GM12878 (cell line): Measurements from ENCODE around the gene IPPK. TPM values are rescaled to one million over a fixed set of nuclear protein-coding genes. Genes with fewer than 3 reads are reported as not detected.
A peak's percentile ranks its signal among the peaks of the same experiment; 100 is the strongest.

Source experiments
- ATAC-seq: fragments of 200-7000 bp; cut with Tn5 transposase; 3 replicates; pipeline ENCODE4 v1.9.1; 2020; ENCODE audit warnings: mild to moderate bottlenecking, moderate library complexity
- BruUV-seq: library from RNA; stranded (reverse); fragments of 400-500 nt; replicated peaks from 2 replicates; lab custom pipeline; 2021; lab: Mats Ljungman, UMichigan
- CTCF ChIA-PET: fragments of 300-600 bp; sonication (Branson Sonifier 250); formaldehyde crosslinking; extraction: SDS; loops from one replicate; lab custom pipeline; 2021; ENCODE audit warnings: inconsistent platforms; lab: Yijun Ruan, JAX
- POLR2A ChIA-PET: fragments of 350-600 bp; formaldehyde crosslinking; extraction: SDS; loops from one replicate; lab custom pipeline; 2021; ENCODE audit warnings: inconsistent platforms; lab: Charles Lee
- RAD21 ChIA-PET: fragments of 300-600 bp; sonication (Branson Sonifier 250); formaldehyde crosslinking; loops from one replicate; lab custom pipeline; 2023; ENCODE audit warnings: antibody characterized with exemption; ENCODE audit not compliant: unreplicated experiment; lab: Charles Lee
- SMC1A ChIA-PET: fragments of 300-600 bp; sonication (Branson Sonifier 250); formaldehyde crosslinking; loops from one replicate; lab custom pipeline; 2023; ENCODE audit not compliant: unreplicated experiment, uncharacterized antibody; lab: Charles Lee
- DNase-seq: peaks from one replicate; pipeline ENCODE4 v3.0.0-alpha.2; 2011; ENCODE audit warnings: low read depth, low spot score
- FAIRE-seq: peaks from 3 replicates; lab custom pipeline; 2011; peaks lifted over from hg19 to GRCh38; lab: Jason Lieb, UNC
- H2AFZ ChIP-seq: 2 replicates; pipeline ENCODE4 v1.6.0; 2011; ENCODE audit warnings: low read depth, low read length, control low read depth; ENCODE audit not compliant: control insufficient read depth
- H3K27ac ChIP-seq: 2 replicates; pipeline ENCODE4 v1.5.1; 2011; ENCODE audit warnings: control low read depth; ENCODE audit not compliant: control insufficient read depth, insufficient read depth
- H3K27me3 ChIP-seq, 2 experiments: replicated peaks in 1 of 2; 2 replicates each; pipeline versions ENCODE4 v1.6.0 to v1.6.1; 2011; ENCODE audit warnings: low read length in 1 of 2; ENCODE audit not compliant: control insufficient read depth in 2 of 2, insufficient read depth in 2 of 2
- H3K36me3 ChIP-seq, 2 experiments: 2 replicates each; pipeline ENCODE4 v1.5.1; 2011; ENCODE audit warnings: low read length in 1 of 2; ENCODE audit not compliant: control insufficient read depth in 2 of 2, insufficient read depth in 2 of 2
- H3K4me1 ChIP-seq: 2 replicates; pipeline ENCODE4 v1.6.1; 2011; ENCODE audit warnings: mild to moderate bottlenecking, low read length, moderate library complexity, mixed read lengths; ENCODE audit not compliant: control insufficient read depth, insufficient read depth
- H3K4me2 ChIP-seq: 2 replicates; pipeline ENCODE4 v1.6.0; 2011; ENCODE audit warnings: control low read depth; ENCODE audit not compliant: control insufficient read depth, insufficient read depth
- H3K4me3 ChIP-seq: fragments of 200-600 bp; sonication (generic); 2 replicates; pipeline ENCODE4 v1.5.1; 2016
- H3K79me2 ChIP-seq: 2 replicates; pipeline ENCODE4 v1.6.0; 2011; ENCODE audit warnings: low read length; ENCODE audit not compliant: control insufficient read depth, insufficient read depth
- H3K9ac ChIP-seq: 2 replicates; pipeline ENCODE4 v1.8.0; 2011; ENCODE audit warnings: low read length, control low read depth, mixed read lengths; ENCODE audit not compliant: control insufficient read depth, insufficient read depth
- H3K9me3 ChIP-seq: replicated peaks from 3 replicates; pipeline ENCODE4 v1.5.1; 2011; ENCODE audit warnings: mild to moderate bottlenecking, low read length; ENCODE audit not compliant: control insufficient read depth, insufficient read depth
- H4K20me1 ChIP-seq: 2 replicates; pipeline ENCODE4 v1.6.0; 2011; ENCODE audit not compliant: control insufficient read depth, insufficient read depth
- BHLHE40 ChIP-seq, 2 experiments: fragments of 450-650 bp in 1 of 2; IDR thresholded peaks; 2 replicates each; pipeline ENCODE4 v1.6.1; 2011 to 2017; ENCODE audit warnings: low read depth in 2 of 2, borderline replicate concordance in 1 of 2, improper control_type of control experiment in 1 of 2, low read length in 1 of 2, mild to moderate bottlenecking in 1 of 2
- CBFB ChIP-seq: IDR thresholded peaks from 2 replicates; pipeline ENCODE4 v1.6.1; 2016; ENCODE audit warnings: antibody characterized with exemption, low read depth
- CHD4 ChIP-seq: fragments of 200-600 bp; sonication (generic); IDR thresholded peaks from 2 replicates; pipeline ENCODE4 v1.6.1; 2016; ENCODE audit warnings: mild to moderate bottlenecking
- EGR1 ChIP-seq, 2 experiments: IDR thresholded peaks; 1 replicate in 1 of 2; 2 replicates in 1 of 2; pipeline ENCODE4 v1.6.1; 2011 to 2012; ENCODE audit warnings: low read depth in 2 of 2, low read length in 2 of 2, borderline replicate concordance in 1 of 2, mild to moderate bottlenecking in 1 of 2, moderate library complexity in 1 of 2
- FOXK2 ChIP-seq: fragments of 450-650 bp; IDR thresholded peaks from 2 replicates; pipeline ENCODE4 v1.6.1; 2017; ENCODE audit warnings: mild to moderate bottlenecking, moderate library complexity
- HSF1 ChIP-seq: fragments of 150-350 bp; IDR thresholded peaks from 2 replicates; pipeline ENCODE4 v1.6.1; 2014; ENCODE audit warnings: mild to moderate bottlenecking, low read depth, low read length
- IRF4 ChIP-seq: IDR thresholded peaks from 2 replicates; pipeline ENCODE4 v1.6.1; 2011; ENCODE audit warnings: low read depth, low read length
- MAX ChIP-seq: IDR thresholded peaks from 2 replicates; pipeline ENCODE4 v1.6.1; 2012; ENCODE audit warnings: low read depth, low read length, improper control_type of control experiment
- MYB ChIP-seq: fragments of 150-350 bp; IDR thresholded peaks from 2 replicates; pipeline ENCODE4 v1.6.1; 2014; ENCODE audit warnings: mild to moderate bottlenecking, low read depth, low read length, borderline replicate concordance
- NKRF ChIP-seq: fragments of 450-650 bp; conservative IDR thresholded peaks from 2 replicates; pipeline ENCODE4 v1.6.1; 2017; ENCODE audit warnings: mild to moderate bottlenecking, moderate library complexity
- POU2F2 ChIP-seq: IDR thresholded peaks from 3 replicates; pipeline ENCODE4 v1.6.1; 2011; ENCODE audit warnings: low read depth, mild to moderate bottlenecking, low read length, borderline replicate concordance
- TARDBP ChIP-seq: IDR thresholded peaks from 2 replicates; pipeline ENCODE4 v1.6.1; 2016; ENCODE audit warnings: borderline replicate concordance
- ZBTB4 ChIP-seq: fragments of 450-650 bp; formaldehyde crosslinking; IDR thresholded peaks from 2 replicates; pipeline ENCODE4 v1.4.0; 2022; ENCODE audit warnings: mild to moderate bottlenecking, moderate library complexity
- WGBS: methylation state at CpG from one replicate; pipeline ENCODE4 v1.1.6; 2016; ENCODE audit warnings: low lambda C conversion rate; ENCODE audit not compliant: insufficient replicate concordance, insufficient coverage; ENCODE audit errors: missing lambda C conversion rate; 5-methylcytosine and 5-hydroxymethylcytosine counted together
- in situ Hi-C: fragments of 300-500 bp; cut with MboI; formaldehyde crosslinking; loops from 9 replicates; pipeline ENCODE4 v1.14.3; 2018; ENCODE audit warnings: mixed read lengths
- intact Hi-C: fragments of 100-400 bp; cut with micrococcal nuclease; formaldehyde crosslinking; loops from one replicate; pipeline ENCODE4 v1.14.2; 2022; ENCODE audit not compliant: unreplicated experiment
- polyA plus RNA-seq, 11 experiments: library from polyadenylated mRNA; depleted of rRNA in 4 of 11; unstranded in 6 of 11; stranded (reverse) in 5 of 11; fragments of >200 nt; fragmentation: Nextera tagmentation in 4 of 11; fragmentation: Illumina TruSeq in 1 of 11; extraction: Ambion mirVana in 4 of 11; extraction: Trizol in 1 of 11; gene quantifications; 1 replicate in 1 of 11; 2 replicates in 10 of 11; pipeline versions ENCODE4 v1.2.1 to v1.2.3, GENCODE V29; 2011 to 2016; ENCODE audit warnings: inconsistent platforms in 2 of 11, missing spikeins in 2 of 11, low read depth in 1 of 11
- total RNA-seq, 4 experiments: library from RNA; depleted of rRNA in 3 of 4; stranded (reverse); fragments of >200 nt in 3 of 4; fragmentation: Illumina TruSeq in 1 of 4; extraction: Trizol in 1 of 4; gene quantifications; 2 replicates each; pipeline versions ENCODE4 v1.2.1 to v1.2.3, GENCODE V29; 2013 to 2021

Gene IPPK
- total and polyA plus RNA-seq, 10 of the 15 experiments (the other 5 are each of a cell fraction or from before 2014, with no cell fraction given), result 2.1 to 22.1 (median 11.4) TPM

GRCh38 chr9:92601451-92601850 lies 68.5 kb downstream of the IPPK start (continued):
- TF ChIP-seq HSF1, result no peak
- TF ChIP-seq CHD4, result no peak
- TF ChIP-seq BHLHE40 (IDR thresholded peaks at IDR 0.05; ENCODE audit: borderline replicate concordance in 1 of 2, low read depth in 2 of 2, low read length in 1 of 2), result no peak
- TF ChIP-seq MAX, result no peak

- WGBS, result 87% methylated on average over 12 of the region's 12 CpGs
- H3K4me1 ChIP-seq, result no peaks in the 10 kb centered on the region
- ChIA-PET CTCF (interaction anchor here (0.6 kb wide), 1 partner anchor 57 kb away, joined by 5 read pairs; no protein-coding TSS in a partner anchor), RAD21 (no interaction called here), POLR2A (no interaction called here), SMC1A (no interaction called here)
- no peak overlapping the region for H3K9ac ChIP-seq
- FAIRE-seq (peak; percentile 13), DNase-seq (no peak), ATAC-seq (no peak)
- H3K27me3 ChIP-seq, result no peaks in the 10 kb centered on the region
- H2AFZ ChIP-seq, result no peak overlapping the region
- intact Hi-C loops, result no loop called here
- no peaks in the 10 kb centered on the region for H4K20me1 ChIP-seq
- no peak overlapping the region for H3K27ac ChIP-seq
- no peaks in the 10 kb centered on the region for H3K36me3 ChIP-seq
- in situ Hi-C loops, result no loop called here
- peaks cover 2% of the 10 kb centered on the region for H3K9me3 ChIP-seq
- no TSS peak for BruUV-seq
- H3K4me2 ChIP-seq, result no peak overlapping the region
- H3K4me3 ChIP-seq, result no peak overlapping the region
- no peaks in the 10 kb centered on the region for H3K79me2 ChIP-seq
- TF ChIP-seq IRF4 (no peak), NKRF (no peak), MYB (no peak), POU2F2 (no peak), TARDBP (no peak), CBFB (no peak), ZBTB4 (CRISPR knock-in tag) (no peak), MAX (no peak), EGR1 (IDR thresholded peaks at IDR 0.05; ENCODE audit: borderline replicate concordance in 1 of 2, low read depth in 2 of 2, low read length in 2 of 2) (no peak), FOXK2 (no peak)
Measured at GRCh38 chr9:92600462-92601261, 69.3 kb downstream of the IPPK start.
